ENCODE measurements around the gene CACNB2. TPM values are rescaled to one million over a fixed set of nuclear protein-coding genes. Genes with fewer than 3 reads are reported as not detected.
"Not testable (repeated sequence)": the region's sequence is repeated elsewhere in the genome, so short reads cannot be mapped to it uniquely, and the experiment has no call there.

Gene CACNB2
- total RNA-seq, 1 donor from 2014 or later: 2.2 TPM

DNA sequence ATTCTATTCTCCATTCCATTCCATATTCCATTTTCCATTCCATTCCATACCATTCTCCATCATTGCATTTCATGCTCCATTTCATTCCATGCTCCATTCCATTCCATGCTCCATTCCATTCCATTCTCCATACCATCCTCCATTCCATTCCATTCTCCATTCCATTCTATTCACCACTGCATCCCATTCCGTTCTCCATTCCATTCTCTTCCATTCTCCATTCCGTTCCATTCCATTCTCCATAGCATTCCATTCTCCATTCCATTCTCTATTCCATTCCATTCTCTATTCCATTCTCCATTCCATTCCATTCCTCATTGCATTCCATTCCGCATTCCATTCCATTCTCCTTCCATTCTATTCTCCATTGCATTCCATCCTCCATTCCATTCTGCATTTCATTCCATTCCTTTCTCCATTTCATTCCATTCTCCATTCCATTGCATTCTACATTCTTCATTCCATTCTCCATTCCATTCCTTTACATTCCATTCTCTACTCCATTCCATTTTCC lies 427.2 kb downstream of the CACNB2 start:
- H3K4me3 Mint-ChIP-seq: no peak overlapping the region
- H3K27ac Mint-ChIP-seq (ENCODE audit: unreplicated experiment): no peak overlapping the region
- TF ChIP-seq, protein P1, sequence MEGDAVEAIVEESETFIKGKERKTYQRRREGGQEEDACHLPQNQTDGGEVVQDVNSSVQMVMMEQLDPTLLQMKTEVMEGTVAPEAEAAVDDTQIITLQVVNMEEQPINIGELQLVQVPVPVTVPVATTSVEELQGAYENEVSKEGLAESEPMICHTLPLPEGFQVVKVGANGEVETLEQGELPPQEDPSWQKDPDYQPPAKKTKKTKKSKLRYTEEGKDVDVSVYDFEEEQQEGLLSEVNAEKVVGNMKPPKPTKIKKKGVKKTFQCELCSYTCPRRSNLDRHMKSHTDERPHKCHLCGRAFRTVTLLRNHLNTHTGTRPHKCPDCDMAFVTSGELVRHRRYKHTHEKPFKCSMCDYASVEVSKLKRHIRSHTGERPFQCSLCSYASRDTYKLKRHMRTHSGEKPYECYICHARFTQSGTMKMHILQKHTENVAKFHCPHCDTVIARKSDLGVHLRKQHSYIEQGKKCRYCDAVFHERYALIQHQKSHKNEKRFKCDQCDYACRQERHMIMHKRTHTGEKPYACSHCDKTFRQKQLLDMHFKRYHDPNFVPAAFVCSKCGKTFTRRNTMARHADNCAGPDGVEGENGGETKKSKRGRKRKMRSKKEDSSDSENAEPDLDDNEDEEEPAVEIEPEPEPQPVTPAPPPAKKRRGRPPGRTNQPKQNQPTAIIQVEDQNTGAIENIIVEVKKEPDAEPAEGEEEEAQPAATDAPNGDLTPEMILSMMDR (conservative IDR thresholded peaks at IDR 0.05): no peak
- H3K9me3 Mint-ChIP-seq: no peaks in the 10 kb centered on the region
- no peaks in the 10 kb centered on the region for H3K27me3 Mint-ChIP-seq (ENCODE audit: low read depth)
- no peaks in the 10 kb centered on the region for H3K36me3 Mint-ChIP-seq (ENCODE audit: low read depth)
- H3K4me1 Mint-ChIP-seq: no peaks in the 10 kb centered on the region
- no peak for DNase-seq (ENCODE audit: low read depth, low spot score)

- H3K27ac Mint-ChIP-seq (ENCODE audit: unreplicated experiment); H3K36me3 Mint-ChIP-seq (ENCODE audit: low read depth); H3K27me3 Mint-ChIP-seq (ENCODE audit: low read depth); H3K4me3 Mint-ChIP-seq; DNase-seq (ENCODE audit: low read depth, low spot score); H3K4me1 Mint-ChIP-seq; H3K9me3 Mint-ChIP-seq: not testable (repeated sequence)
Measured at GRCh38 chr10:18570386-18570785, 430.2 kb downstream of the CACNB2 start.

GRCh38 chr10:18571076-18571475 lies 430.9 kb downstream of the CACNB2 start:
- H3K9me3 Mint-ChIP-seq: peaks cover 8% of the 10 kb centered on the region
- DNase-seq (ENCODE audit: low read depth, low spot score): no peak
- peaks cover 16% of the 10 kb centered on the region for H3K36me3 Mint-ChIP-seq (ENCODE audit: low read depth)
- no peaks in the 10 kb centered on the region for H3K27me3 Mint-ChIP-seq (ENCODE audit: low read depth)
- H3K4me3 Mint-ChIP-seq: no peak overlapping the region
- H3K27ac Mint-ChIP-seq (ENCODE audit: unreplicated experiment): no peak overlapping the region
- no peaks in the 10 kb centered on the region for H3K4me1 Mint-ChIP-seq
- TF ChIP-seq, protein P1 (conservative IDR thresholded peaks at IDR 0.05): no peak

- H3K9me3 Mint-ChIP-seq: peaks cover 11% of the 10 kb centered on the region
- no peaks in the 10 kb centered on the region for H3K27me3 Mint-ChIP-seq (ENCODE audit: low read depth)
- H3K36me3 Mint-ChIP-seq (ENCODE audit: low read depth): peaks cover 22% of the 10 kb centered on the region
- no peak for DNase-seq (ENCODE audit: low read depth, low spot score)
- no peaks in the 10 kb centered on the region for H3K4me1 Mint-ChIP-seq
- H3K27ac Mint-ChIP-seq (ENCODE audit: unreplicated experiment): no peak overlapping the region
- H3K4me3 Mint-ChIP-seq: no peak overlapping the region
- TF ChIP-seq, protein P1 (conservative IDR thresholded peaks at IDR 0.05): no peak
Measured at GRCh38 chr10:18571780-18572179, 431.6 kb downstream of the CACNB2 start.

GRCh38 chr10:18572959-18573561 lies 432.8 kb downstream of the CACNB2 start:
- Mint-ChIP-seq H3K4me1 (no peaks in the 10 kb centered on the region), H3K27ac (ENCODE audit: unreplicated experiment) (no peak overlapping the region), H3K9me3 (peaks cover 19% of the 10 kb centered on the region), H3K27me3 (ENCODE audit: low read depth) (no peaks in the 10 kb centered on the region), H3K4me3 (no peak overlapping the region), H3K36me3 (ENCODE audit: low read depth) (peaks cover 33% of the 10 kb centered on the region)
- DNase-seq (ENCODE audit: low read depth, low spot score): no peak
- TF ChIP-seq, protein P1 (conservative IDR thresholded peaks at IDR 0.05): no peak

DNA sequence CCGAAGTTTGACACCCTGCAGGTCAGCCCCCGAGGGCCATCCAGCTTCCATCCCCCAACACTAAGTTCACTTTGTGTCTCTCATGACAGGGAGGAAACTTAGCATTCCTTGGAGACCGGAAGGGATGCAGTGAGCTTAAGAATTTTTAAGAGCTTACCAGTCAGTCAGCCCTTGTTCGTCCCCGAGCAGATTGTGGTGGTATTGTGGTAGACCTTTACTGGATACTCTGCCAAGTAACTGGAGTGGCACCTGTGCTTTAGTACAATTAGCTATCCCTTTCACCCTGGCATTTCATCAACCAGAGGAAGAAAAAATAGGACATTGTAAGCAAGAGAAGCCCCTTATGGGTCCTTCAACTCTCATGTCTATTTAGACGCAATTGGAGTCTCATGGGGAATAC lies 436.4 kb downstream of the CACNB2 start:
- no peaks in the 10 kb centered on the region for H3K4me1 Mint-ChIP-seq
- H3K27ac Mint-ChIP-seq (ENCODE audit: unreplicated experiment): no peak overlapping the region
- no peak overlapping the region for H3K4me3 Mint-ChIP-seq
- H3K9me3 Mint-ChIP-seq: peaks cover 22% of the 10 kb centered on the region
- no peak for DNase-seq (ENCODE audit: low read depth, low spot score)
- TF ChIP-seq, protein P1 (conservative IDR thresholded peaks at IDR 0.05): no peak
- H3K36me3 Mint-ChIP-seq (ENCODE audit: low read depth): peaks cover 58% of the 10 kb centered on the region
- H3K27me3 Mint-ChIP-seq (ENCODE audit: low read depth): no peaks in the 10 kb centered on the region
